ENCODE measurements around the gene DUSP9.

DUSP9 gene

GRCh38 chrX:153637121-153638040 lies 9.6 kb upstream of the DUSP9 start:
- no peak for DNase-seq

GRCh38 chrX:153638041-153638371 lies 9.0 kb upstream of the DUSP9 start:
- no peak for DNase-seq

- no peak for DNase-seq
Observed at GRCh38 chrX:153638436-153639176, 8.4 kb upstream of the DUSP9 start.

GRCh38 chrX:153639177-153640044 lies 7.6 kb upstream of the DUSP9 start:
- DNase-seq = no peak

- DNase-seq = no peak
Observed at GRCh38 chrX:153640045-153640686, 6.8 kb upstream of the DUSP9 start.

- DNase-seq = no peak
Observed at GRCh38 chrX:153640736-153641575, 6.0 kb upstream of the DUSP9 start.

GRCh38 chrX:153641627-153642026 lies 5.4 kb upstream of the DUSP9 start:
- no peak for DNase-seq

GRCh38 chrX:153642051-153642654 lies 4.8 kb upstream of the DUSP9 start:
- DNase-seq = no peak

- DNase-seq = no peak
Observed at GRCh38 chrX:153642655-153643430, 4.2 kb upstream of the DUSP9 start.

- DNase-seq = no peak
Observed at GRCh38 chrX:153643431-153644351, 3.3 kb upstream of the DUSP9 start.

GRCh38 chrX:153644356-153645125 lies 2.5 kb upstream of the DUSP9 start:
- no peak for DNase-seq

- DNase-seq = no peak
Observed at GRCh38 chrX:153645151-153645550, 1.9 kb upstream of the DUSP9 start.

- no peak for DNase-seq
Observed at GRCh38 chrX:153645921-153646488, 998 bp upstream of the DUSP9 start.

GRCh38 chrX:153647461-153648357 lies 706 bp downstream of the DUSP9 start:
- DNase-seq = no peak

- no peak for DNase-seq
Observed at GRCh38 chrX:153648358-153649177, 1.6 kb downstream of the DUSP9 start.
